ENCODE data around the gene SPEM2.

DNA sequence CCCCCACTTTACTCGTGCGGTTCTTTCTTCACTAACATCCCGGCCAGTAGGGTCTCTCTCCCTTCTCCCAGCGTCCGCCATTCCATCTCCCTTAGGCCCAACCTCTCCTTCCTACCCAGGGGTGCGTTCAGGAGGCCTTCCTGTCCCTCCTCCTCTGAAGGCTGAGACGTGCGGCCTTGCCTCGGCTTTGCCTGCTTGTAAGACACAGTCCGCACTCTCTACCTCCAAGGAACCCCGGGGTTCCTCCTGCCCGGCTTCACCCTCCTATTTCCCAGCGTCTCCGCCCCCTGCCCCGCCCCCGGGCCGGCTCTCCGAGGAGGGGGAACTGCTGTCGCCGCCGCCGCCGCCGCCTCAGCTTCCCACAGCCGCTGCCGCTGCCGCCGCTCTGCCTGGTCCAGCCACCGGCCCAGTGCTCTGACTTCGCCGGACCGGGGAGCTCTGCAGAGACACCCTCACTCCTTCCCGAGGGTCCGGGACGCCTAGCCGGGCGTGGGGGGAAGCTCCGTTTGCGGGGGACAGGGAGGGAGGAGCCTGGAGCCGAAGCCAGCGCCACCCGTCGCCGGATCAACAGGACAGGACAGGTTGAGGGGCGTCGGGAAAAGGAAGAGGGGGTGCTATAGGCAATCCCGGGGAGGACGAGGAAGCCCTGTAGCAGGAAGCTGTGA is 12.7 kb downstream of the SPEM2 start:
- no peak for TF ChIP-seq GATA2 (IDR thresholded peaks at IDR 0.05; ENCODE audit: low read depth, low read length)
- no peak for TF ChIP-seq GATA3 (IDR thresholded peaks at IDR 0.05; ENCODE audit: low read depth, low read length)
